Nephron (organoid): ENCODE results near the gene CCDC12.
A peak's percentile ranks its signal among the peaks of the same experiment; 100 is the strongest.

Source experiments
- H3K27ac Mint-ChIP-seq, 3 experiments: 2 replicates each; pipeline ENCODE4 v1.8.0; 2020; ENCODE audit warnings: mixed read lengths in 3 of 3, mild to moderate bottlenecking in 2 of 3, moderate library complexity in 1 of 3
- H3K27me3 Mint-ChIP-seq: 2 replicates; pipeline ENCODE4 v1.8.0; 2021; ENCODE audit warnings: low read depth, mild to moderate bottlenecking, moderate library complexity, mixed read lengths
- H3K36me3 Mint-ChIP-seq: 2 replicates; pipeline ENCODE4 v1.8.0; 2020; ENCODE audit warnings: low read depth, mixed read lengths
- H3K4me1 Mint-ChIP-seq: 2 replicates; pipeline ENCODE4 v1.8.0; 2020; ENCODE audit warnings: mixed read lengths
- H3K4me3 Mint-ChIP-seq, 3 experiments: 2 replicates each; pipeline ENCODE4 v1.8.0; 2020; ENCODE audit warnings: mild to moderate bottlenecking in 3 of 3, mixed read lengths in 3 of 3, moderate library complexity in 2 of 3
- H3K9me3 Mint-ChIP-seq: 2 replicates; pipeline ENCODE4 v1.8.0; 2020; ENCODE audit warnings: mixed read lengths
- TF ChIP-seq, protein P1 (sequence below), 3 experiments: fragments of 200-600 bp; sonication (generic); IDR thresholded peaks; one replicate each; pipeline ENCODE4 v1.5.0; 2021; ENCODE audit warnings: antibody characterized with exemption in 3 of 3; ENCODE audit not compliant: unreplicated experiment in 3 of 3

CCDC12 gene

DNA sequence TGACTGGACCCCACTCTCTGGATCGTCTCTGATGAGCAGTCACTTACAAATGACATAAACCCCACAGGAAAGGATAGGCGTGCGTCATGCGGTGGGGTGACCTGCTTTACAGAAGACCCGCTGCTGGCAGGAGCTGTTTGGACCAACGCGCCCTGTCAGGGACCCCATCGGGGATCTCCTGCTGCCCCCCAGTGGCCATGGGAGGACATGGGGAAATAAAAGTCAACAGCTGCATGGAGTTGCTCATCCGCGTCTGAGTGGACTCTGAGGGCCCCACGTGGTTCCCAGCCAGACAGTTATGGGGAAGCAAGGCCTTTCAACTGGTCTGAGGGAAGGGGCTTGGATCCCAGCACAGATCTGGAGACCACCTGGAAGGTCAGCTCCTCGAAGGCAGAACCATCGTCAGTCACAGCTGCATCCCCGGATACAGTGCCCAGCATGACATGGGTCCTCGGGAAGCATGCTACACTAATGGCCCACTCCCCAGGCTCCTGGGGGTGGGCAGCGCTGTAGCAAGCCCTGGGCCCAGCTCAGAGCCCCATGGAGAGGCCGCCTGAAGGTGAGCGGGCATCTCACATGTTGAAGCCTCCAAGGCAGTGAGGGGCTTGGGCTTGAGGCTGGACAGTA lies 66.9 kb downstream of the CCDC12 start:
- no peak overlapping the region for H3K4me3 Mint-ChIP-seq
- no peaks in the 10 kb centered on the region for H3K27me3 Mint-ChIP-seq
- peaks cover 10% of the 10 kb centered on the region for H3K4me1 Mint-ChIP-seq
- no peaks in the 10 kb centered on the region for H3K36me3 Mint-ChIP-seq
- TF ChIP-seq, protein P1, sequence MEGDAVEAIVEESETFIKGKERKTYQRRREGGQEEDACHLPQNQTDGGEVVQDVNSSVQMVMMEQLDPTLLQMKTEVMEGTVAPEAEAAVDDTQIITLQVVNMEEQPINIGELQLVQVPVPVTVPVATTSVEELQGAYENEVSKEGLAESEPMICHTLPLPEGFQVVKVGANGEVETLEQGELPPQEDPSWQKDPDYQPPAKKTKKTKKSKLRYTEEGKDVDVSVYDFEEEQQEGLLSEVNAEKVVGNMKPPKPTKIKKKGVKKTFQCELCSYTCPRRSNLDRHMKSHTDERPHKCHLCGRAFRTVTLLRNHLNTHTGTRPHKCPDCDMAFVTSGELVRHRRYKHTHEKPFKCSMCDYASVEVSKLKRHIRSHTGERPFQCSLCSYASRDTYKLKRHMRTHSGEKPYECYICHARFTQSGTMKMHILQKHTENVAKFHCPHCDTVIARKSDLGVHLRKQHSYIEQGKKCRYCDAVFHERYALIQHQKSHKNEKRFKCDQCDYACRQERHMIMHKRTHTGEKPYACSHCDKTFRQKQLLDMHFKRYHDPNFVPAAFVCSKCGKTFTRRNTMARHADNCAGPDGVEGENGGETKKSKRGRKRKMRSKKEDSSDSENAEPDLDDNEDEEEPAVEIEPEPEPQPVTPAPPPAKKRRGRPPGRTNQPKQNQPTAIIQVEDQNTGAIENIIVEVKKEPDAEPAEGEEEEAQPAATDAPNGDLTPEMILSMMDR (IDR thresholded peaks at IDR 0.05; ENCODE audit: unreplicated experiment in 3 of 3), result peak; percentile 83 to 89 (median 89)
- H3K9me3 Mint-ChIP-seq, result no peaks in the 10 kb centered on the region
- H3K27ac Mint-ChIP-seq, result no peak overlapping the region

DNA sequence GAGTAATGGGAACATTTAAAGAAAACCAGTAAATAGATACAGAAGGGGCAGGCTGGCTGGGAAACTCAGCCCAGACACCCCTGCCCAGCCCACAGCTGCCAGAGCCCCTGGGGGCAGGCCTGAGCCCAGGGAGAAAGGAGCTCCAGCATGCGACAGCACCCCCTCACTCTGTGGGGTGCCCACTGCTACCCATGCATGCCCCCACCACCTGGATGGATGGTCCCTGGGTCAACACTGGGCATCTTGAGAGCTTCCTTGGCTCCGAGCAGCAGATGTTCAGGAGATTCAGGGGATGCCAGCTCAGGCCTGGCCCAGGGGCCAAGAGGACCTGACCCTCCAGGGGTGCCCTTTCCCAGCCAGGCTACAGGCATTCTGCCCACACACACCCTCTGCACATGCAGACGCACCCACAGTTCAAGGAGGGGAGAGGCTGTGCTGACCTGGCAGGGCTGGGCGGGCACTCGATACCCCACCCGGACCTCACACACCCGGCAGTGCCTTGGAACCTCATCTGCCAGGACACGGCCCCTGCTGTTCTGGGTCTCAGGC lies 67.5 kb downstream of the CCDC12 start:
- Mint-ChIP-seq H3K9me3 (no peaks in the 10 kb centered on the region), H3K36me3 (no peaks in the 10 kb centered on the region), H3K4me1 (peaks cover 10% of the 10 kb centered on the region), H3K27ac (no peak overlapping the region), H3K27me3 (no peaks in the 10 kb centered on the region), H3K4me3 (no peak overlapping the region)
- TF ChIP-seq, protein P1 (IDR thresholded peaks at IDR 0.05; ENCODE audit: unreplicated experiment in 3 of 3), result no peak

DNA sequence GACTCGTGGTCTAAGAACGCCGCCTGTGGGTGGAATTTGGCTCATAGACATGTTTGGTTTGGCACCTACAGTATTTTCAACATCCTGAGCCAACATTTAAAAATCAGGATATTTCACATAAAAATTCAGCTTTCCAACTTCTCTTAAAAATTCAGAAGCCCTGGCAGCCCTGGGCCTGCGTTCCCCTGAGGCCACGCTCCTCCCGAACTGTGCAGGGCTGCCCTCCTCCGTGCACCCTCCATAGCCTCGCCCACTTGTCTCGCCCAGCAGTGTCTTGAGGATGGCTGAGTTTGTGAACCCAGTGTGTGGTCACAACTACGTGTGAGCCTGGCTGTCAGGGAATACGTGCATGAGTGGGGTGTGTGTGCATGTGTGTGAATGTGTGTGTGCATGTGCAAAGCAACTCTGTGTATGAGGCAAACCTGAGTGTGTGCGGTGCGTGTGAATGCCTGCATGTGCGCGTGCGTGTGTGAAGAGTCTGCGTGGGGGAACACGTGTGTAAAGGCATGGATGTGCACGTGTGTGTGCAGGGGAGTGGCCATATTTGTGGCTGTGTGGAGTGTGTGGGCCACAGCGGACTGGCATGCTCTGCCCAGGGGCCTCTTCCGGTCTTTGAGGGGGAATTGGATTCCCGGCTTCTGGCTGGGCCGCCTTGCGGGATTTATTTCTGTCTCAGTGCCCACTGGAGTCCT lies 68.1 kb downstream of the CCDC12 start:
- Mint-ChIP-seq H3K27ac (no peak overlapping the region), H3K9me3 (no peaks in the 10 kb centered on the region), H3K4me3 (no peak overlapping the region), H3K36me3 (no peaks in the 10 kb centered on the region), H3K27me3 (no peaks in the 10 kb centered on the region), H3K4me1 (peaks cover 6% of the 10 kb centered on the region)
- TF ChIP-seq, protein P1 (IDR thresholded peaks at IDR 0.05; ENCODE audit: unreplicated experiment in 3 of 3), result peak in 1 of 3 experiments; percentile 18

DNA sequence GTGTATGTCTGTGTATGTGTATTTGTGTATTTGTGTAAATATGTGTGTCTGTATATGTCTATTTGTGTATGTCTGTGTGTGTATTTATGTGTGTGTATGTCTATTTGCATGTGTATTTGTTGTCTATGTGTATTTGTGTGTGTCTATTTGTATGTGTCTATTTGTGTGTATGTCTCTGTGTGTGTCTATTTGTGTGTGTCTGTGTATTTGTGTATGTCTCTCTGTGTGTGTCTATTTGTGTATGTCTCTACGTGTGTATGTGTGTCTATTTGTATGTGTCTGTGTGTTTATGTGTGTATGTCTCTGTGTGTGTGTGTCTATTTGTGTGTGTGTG lies 68.6 kb downstream of the CCDC12 start:
- Mint-ChIP-seq H3K4me1 (peaks cover 4% of the 10 kb centered on the region), H3K4me3 (no peak overlapping the region)
- TF ChIP-seq, protein P1 (IDR thresholded peaks at IDR 0.05; ENCODE audit: unreplicated experiment in 3 of 3), result no peak

DNA sequence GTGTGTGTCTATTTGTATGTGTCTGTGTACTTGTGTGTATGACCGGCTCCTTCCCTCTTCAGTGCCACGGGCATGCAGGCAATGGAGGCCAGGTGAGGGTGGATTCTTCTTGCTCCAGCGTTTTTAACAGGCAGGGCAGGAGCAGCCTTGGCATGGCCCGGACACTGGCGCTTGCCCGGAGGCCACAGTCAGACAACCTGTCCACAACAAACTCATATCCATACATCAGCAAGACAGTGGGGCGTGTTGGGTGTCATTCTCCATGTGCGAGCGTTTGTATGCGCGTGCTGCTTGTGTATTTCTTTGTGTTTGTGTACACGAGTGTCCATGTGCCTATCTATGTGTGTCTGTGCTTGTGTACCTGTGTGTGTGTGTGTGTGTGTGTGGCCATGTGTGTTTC lies 69.3 kb downstream of the CCDC12 start:
- Mint-ChIP-seq H3K27ac (no peak overlapping the region), H3K9me3 (no peaks in the 10 kb centered on the region), H3K4me1 (peaks cover 4% of the 10 kb centered on the region), H3K27me3 (no peaks in the 10 kb centered on the region), H3K36me3 (no peaks in the 10 kb centered on the region), H3K4me3 (no peak overlapping the region)
- TF ChIP-seq, protein P1 (IDR thresholded peaks at IDR 0.05; ENCODE audit: unreplicated experiment in 3 of 3), result no peak

More for the DNA sequence above, 68.6 kb downstream of the CCDC12 start:
- Mint-ChIP-seq H3K27ac (no peak overlapping the region), H3K27me3 (no peaks in the 10 kb centered on the region), H3K36me3 (no peaks in the 10 kb centered on the region), H3K9me3 (no peaks in the 10 kb centered on the region)
